Stimulated activated naive CD4-positive, alpha-beta T cell treated with Interleukin-2 at 50 U/mL for 16 hours (primary cell): ENCODE results near the gene THAP9.
"Not testable (repeated sequence)": the region's sequence is repeated elsewhere in the genome, so short reads cannot be mapped to it uniquely, and the experiment has no call there.

Experiments used
- DNase-seq: peaks from one replicate; lab custom pipeline; 2025; lab: John Stamatoyannopoulos, UW

THAP9 gene

GRCh38 chr4:82900411-82901182 is at the start of gene THAP9:
THAP9 (plus strand) TSS chr4:82900735; CDS start chr4:82900803, 68 bp downstream.
- DNase-seq, result peak; percentile 99

- DNase-seq, result no peak
These were observed 49.2 kb upstream of the THAP9 start for GRCh38 chr4:82851318-82851717.

- no peak for DNase-seq
These were observed 48.4 kb upstream of the THAP9 start for GRCh38 chr4:82851885-82852750.

- no peak for DNase-seq
These were observed 47.7 kb upstream of the THAP9 start for GRCh38 chr4:82852751-82853285.

- not testable (repeated sequence) for DNase-seq
These were observed 40.0 kb upstream of the THAP9 start for GRCh38 chr4:82860487-82860886.

GRCh38 chr4:82861529-82861928 is 39.0 kb upstream of the THAP9 start:
- DNase-seq, result no peak

GRCh38 chr4:82864336-82864979 is 36.1 kb upstream of the THAP9 start:
- no peak for DNase-seq

GRCh38 chr4:82865592-82865991 is 34.9 kb upstream of the THAP9 start:
- no peak for DNase-seq

- not testable (repeated sequence) for DNase-seq
These were observed 34.5 kb upstream of the THAP9 start for GRCh38 chr4:82866033-82866432.

GRCh38 chr4:82866706-82867385 is 33.7 kb upstream of the THAP9 start:
- DNase-seq, result no peak

- DNase-seq, result no peak
These were observed 32.0 kb upstream of the THAP9 start for GRCh38 chr4:82868572-82868971.

- no peak for DNase-seq
These were observed 15.1 kb upstream of the THAP9 start for GRCh38 chr4:82885410-82885809.

- no peak for DNase-seq
These were observed 14.2 kb upstream of the THAP9 start for GRCh38 chr4:82886147-82886942.

- no peak for DNase-seq
These were observed 11.2 kb upstream of the THAP9 start for GRCh38 chr4:82889287-82889686.

- no peak for DNase-seq
These were observed 10.0 kb upstream of the THAP9 start for GRCh38 chr4:82890528-82890900.

- DNase-seq, result peak; percentile 98
These were observed 9.4 kb upstream of the THAP9 start, which contains the start of gene SEC31A for GRCh38 chr4:82890901-82891706. SEC31A (minus strand) TSS chr4:82891153; CDS start chr4:82881936, 9,217 bp downstream.

- no peak for DNase-seq
These were observed 8.6 kb upstream of the THAP9 start for GRCh38 chr4:82891707-82892466.

GRCh38 chr4:82892467-82892802 is 8.1 kb upstream of the THAP9 start:
- no peak for DNase-seq

- no peak for DNase-seq
These were observed 6.6 kb upstream of the THAP9 start for GRCh38 chr4:82893942-82894341.
